LNCaP clone FGC (cell line): ENCODE data around the gene SSBP2.

Source experiments
- DNase-seq: peaks from one replicate; pipeline ENCODE4 v3.0.0-alpha.2; 2011; ENCODE audit warnings: low read depth
- H3K4me3 ChIP-seq: 2 replicates; pipeline ENCODE4 v1.5.1; 2011; ENCODE audit warnings: mild to moderate bottlenecking, low read depth, low read length, control low read depth
- TF ChIP-seq, protein P1 (sequence below): IDR thresholded peaks from 2 replicates; pipeline ENCODE4 v1.5.1; 2012; ENCODE audit warnings: mild to moderate bottlenecking; ENCODE audit not compliant: control insufficient read depth, insufficient read depth; ENCODE audit errors: extremely low read depth

SSBP2 gene

DNA sequence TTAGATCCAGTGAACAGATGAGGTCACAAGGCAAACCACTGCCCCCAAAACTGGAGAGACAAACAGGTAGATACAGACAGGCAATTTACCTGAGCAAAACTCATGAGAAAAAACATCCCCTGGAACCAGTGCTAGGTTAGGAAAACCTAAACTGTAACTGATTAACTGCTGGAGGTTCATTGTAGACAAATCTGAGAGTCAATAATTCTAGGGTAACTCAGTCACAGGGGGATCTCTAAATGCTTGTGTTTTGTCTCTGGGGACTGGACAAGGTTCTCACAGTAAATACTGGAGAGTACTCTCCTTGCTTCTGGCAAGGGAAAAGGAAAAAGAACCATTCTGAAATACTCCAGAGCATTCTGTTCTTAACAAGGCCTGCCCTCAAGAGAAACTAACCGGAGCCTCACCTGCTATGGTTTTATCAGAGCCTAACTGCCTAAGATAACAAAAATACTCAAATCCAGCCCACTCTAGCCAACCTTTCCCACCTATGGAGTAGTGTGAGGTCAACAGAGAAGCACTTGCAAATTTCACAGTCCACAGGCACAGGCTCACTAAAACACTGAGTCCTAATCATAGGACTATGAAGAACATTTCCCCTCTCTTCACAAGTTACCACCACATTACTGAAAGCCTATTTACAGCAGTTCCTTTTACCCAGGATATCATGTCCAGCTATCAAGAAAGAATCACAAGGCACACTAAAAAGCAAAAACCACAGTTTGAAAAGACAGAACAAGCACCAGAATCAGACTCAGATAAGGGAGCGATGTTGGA, 217.1 kb downstream of the SSBP2 start:
- TF ChIP-seq, protein P1, sequence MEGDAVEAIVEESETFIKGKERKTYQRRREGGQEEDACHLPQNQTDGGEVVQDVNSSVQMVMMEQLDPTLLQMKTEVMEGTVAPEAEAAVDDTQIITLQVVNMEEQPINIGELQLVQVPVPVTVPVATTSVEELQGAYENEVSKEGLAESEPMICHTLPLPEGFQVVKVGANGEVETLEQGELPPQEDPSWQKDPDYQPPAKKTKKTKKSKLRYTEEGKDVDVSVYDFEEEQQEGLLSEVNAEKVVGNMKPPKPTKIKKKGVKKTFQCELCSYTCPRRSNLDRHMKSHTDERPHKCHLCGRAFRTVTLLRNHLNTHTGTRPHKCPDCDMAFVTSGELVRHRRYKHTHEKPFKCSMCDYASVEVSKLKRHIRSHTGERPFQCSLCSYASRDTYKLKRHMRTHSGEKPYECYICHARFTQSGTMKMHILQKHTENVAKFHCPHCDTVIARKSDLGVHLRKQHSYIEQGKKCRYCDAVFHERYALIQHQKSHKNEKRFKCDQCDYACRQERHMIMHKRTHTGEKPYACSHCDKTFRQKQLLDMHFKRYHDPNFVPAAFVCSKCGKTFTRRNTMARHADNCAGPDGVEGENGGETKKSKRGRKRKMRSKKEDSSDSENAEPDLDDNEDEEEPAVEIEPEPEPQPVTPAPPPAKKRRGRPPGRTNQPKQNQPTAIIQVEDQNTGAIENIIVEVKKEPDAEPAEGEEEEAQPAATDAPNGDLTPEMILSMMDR = no peak
- DNase-seq = no peak
- H3K4me3 ChIP-seq = no peak overlapping the region

DNA sequence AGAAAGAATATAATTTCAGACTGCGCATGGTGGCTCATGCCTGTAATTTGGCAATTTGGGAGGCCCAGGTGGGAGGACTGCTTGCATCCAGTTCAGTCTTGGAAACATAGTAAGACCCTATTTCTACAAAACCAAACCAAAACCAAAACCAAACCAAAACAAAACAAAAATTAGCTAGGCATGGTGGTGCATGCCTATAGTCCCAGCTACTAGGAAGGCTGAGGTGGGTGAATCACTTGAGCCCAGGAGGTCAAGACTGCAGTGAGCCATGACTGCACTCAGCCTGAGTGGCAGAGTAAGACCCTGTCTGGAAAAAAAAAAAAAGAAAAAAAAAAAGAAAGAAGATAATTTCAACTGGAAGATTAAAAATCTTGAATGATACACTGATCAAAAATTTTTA, 220.0 kb downstream of the SSBP2 start:
- TF ChIP-seq, protein P1 = no peak
- no peak for DNase-seq
- H3K4me3 ChIP-seq = no peak overlapping the region

DNA sequence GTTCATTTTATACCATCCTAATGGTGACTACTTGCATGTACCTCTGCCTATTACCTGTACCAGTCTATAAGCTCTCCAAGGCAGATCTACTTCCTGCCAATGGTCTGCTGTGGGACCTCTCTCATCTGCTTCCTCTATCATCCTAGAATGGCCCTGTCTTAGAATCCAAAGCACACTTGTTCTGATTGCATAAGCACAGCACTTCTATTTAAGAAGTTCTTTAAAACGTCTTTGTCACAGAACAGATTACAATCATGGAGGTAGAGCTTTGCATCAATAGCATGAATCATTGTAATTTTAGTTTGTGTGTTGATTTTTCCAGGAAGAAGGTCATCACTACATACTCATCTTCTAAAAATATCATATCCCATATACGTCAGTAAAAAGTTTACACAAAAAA, 225.2 kb downstream of the SSBP2 start:
- TF ChIP-seq, protein P1 = no peak
- no peak for DNase-seq
- no peak overlapping the region for H3K4me3 ChIP-seq

DNA sequence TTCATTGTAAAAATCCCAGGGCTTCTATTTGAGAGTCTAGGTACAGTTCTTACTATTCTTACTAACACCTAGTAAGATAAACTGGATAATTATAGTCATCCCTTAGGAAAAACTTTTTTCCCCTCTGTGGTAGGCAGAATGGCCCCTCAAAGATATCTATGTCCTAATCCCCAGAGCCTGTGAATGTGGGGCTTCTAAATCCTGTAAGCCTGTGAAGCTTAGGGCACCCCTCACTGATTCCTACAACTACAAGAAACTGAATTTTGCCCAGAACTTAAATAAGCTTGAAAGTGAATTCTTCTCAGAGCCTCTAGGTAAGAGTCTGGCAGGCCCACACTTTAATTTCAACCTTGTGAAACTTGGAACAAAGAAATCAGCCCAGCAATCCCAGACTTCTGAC, 226.9 kb downstream of the SSBP2 start:
- DNase-seq = no peak
- H3K4me3 ChIP-seq = no peak overlapping the region
- TF ChIP-seq, protein P1 = no peak

DNA sequence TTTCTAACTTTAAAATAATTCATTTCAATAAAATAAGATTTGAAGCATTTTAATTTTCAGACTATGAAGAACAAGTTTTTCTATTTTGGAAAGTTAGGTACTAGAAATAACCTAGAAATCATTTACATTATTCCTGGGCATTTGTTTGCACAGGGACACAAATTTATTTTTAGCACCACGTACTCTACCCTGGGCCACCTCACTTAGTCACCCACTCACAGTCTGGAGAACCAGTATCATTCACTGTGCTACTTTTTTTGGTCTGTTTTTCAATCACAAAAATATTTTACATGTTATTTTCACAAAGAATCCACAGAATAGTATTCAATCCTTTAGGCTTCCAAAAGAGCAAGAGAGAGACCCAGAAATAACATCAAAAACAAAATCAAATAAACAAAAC, 228.3 kb downstream of the SSBP2 start:
- TF ChIP-seq, protein P1 = no peak
- no peak for DNase-seq
- H3K4me3 ChIP-seq = no peak overlapping the region

DNA sequence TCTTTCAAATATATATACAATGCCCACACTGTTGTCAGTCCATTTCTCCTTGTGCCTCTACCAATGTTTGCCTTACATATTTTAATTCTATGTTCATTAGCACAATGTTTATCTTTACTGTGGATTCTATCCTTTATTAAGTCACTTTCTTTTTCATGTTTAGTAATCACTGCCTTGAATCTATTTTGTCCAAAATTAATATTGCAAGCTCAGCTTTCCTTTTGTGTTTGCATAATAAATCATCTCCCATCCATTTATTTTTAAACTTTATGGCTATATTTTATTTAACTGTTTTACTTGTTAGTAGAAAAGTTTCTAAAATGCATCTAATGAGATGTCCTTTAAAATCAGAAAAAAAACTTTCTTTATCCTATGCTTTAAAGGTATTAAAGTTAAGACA, 230.1 kb downstream of the SSBP2 start:
- TF ChIP-seq, protein P1 = no peak

More for the DNA sequence above, 230.1 kb downstream of the SSBP2 start:
- DNase-seq = no peak
- no peak overlapping the region for H3K4me3 ChIP-seq
